Kidney (tissue), 14 donors: ENCODE measurements around the gene PAX5. TPM values are rescaled to one million over a fixed set of nuclear protein-coding genes. Genes with fewer than 3 reads are reported as not detected.

Source experiments
- DNase-seq, 5 donors: peaks; one replicate each; pipeline ENCODE4 v3.0.0-alpha.2; 2013 to 2020
- FAIRE-seq: peaks from 2 replicates; lab custom pipeline; 2012; peaks lifted over from hg19 to GRCh38; lab: Jason Lieb, UNC
- H3K27ac ChIP-seq, 2 donors: one replicate each; pipeline ENCODE4 v1.7.0; 2013; ENCODE audit warnings: low read depth in 2 of 2, low read length in 2 of 2, inconsistent platforms in 1 of 2
- H3K27me3 ChIP-seq: one replicate; pipeline ENCODE4 v1.7.1; 2013; ENCODE audit warnings: low read length, inconsistent platforms; ENCODE audit not compliant: control insufficient read depth, insufficient read depth
- H3K36me3 ChIP-seq, 3 donors: one replicate each; pipeline versions ENCODE4 v1.7.0 to v1.7.1; 2013; ENCODE audit warnings: low read length in 3 of 3, control low read depth in 1 of 3, inconsistent platforms in 1 of 3; ENCODE audit not compliant: insufficient read depth in 3 of 3, control insufficient read depth in 2 of 3
- H3K4me1 ChIP-seq, 3 donors: one replicate each; pipeline versions ENCODE4 v1.7.0 to v1.7.1; 2013; ENCODE audit warnings: low read length in 3 of 3, inconsistent platforms in 1 of 3, low read depth in 1 of 3; ENCODE audit not compliant: control insufficient read depth in 2 of 3, insufficient read depth in 2 of 3
- H3K4me3 ChIP-seq, 3 donors: one replicate each; pipeline versions ENCODE4 v1.7.0 to v1.8.1; 2013; ENCODE audit warnings: low read length in 3 of 3, control low read depth in 1 of 3, inconsistent platforms in 1 of 3
- H3K9ac ChIP-seq, 3 donors: one replicate each; pipeline versions ENCODE4 v1.7.0 to v1.7.1; 2013; ENCODE audit warnings: low read length in 3 of 3, control low read depth in 1 of 3, inconsistent platforms in 1 of 3
- H3K9me3 ChIP-seq, 3 donors: one replicate each; pipeline versions ENCODE4 v1.7.0 to v1.7.1; 2013; ENCODE audit warnings: low read length in 3 of 3, control low read depth in 1 of 3, inconsistent platforms in 1 of 3; ENCODE audit not compliant: control insufficient read depth in 2 of 3, insufficient read depth in 1 of 3
- intact Hi-C: fragments of 100-400 bp; cut with DNase I; formaldehyde crosslinking; loops from one replicate; pipeline ENCODE4 v1.11.1; 2022
- polyA plus RNA-seq: library from polyadenylated mRNA; stranded (reverse); fragments of 350-450 nt; fragmentation: Illumina TruSeq; extraction: RNeasy Lipid Tissue Mini Kit (QIAGEN cat#74804); gene quantifications from one replicate; pipeline ENCODE4 v1.2.3, GENCODE V29; 2014; ENCODE audit warnings: low read depth, low replicate concordance; ENCODE audit not compliant: insufficient read depth
- total RNA-seq: library from RNA; stranded (reverse); fragmentation: NEBNext Ultra II Directional; extraction: Animal tissue kit (Norgen Biotek cat#: 25700); gene quantifications from one replicate; pipeline ENCODE4 v1.2.1, GENCODE V29; 2021
- TF ChIP-seq, protein P1 (sequence below): IDR thresholded peaks from 3 replicates; pipeline ENCODE4 v1.5.1; 2012; ENCODE audit warnings: mild to moderate bottlenecking, moderate library complexity, borderline replicate concordance; ENCODE audit not compliant: insufficient read depth; ENCODE audit errors: extremely low read depth
- donor health status: control.
- donor health status: control.
- donor health status: control.
- donor health status: control.
- donor health status: control.
- donor health status: DM: yes; HTN: yes; CAD: no.
- donor health status: Normal renal cell carcinoma (clear cell type).

The PAX5 gene
- total and polyA plus RNA-seq, 2 donors from 2014 or later, result 2.7 TPM; not detected in 1

DNA sequence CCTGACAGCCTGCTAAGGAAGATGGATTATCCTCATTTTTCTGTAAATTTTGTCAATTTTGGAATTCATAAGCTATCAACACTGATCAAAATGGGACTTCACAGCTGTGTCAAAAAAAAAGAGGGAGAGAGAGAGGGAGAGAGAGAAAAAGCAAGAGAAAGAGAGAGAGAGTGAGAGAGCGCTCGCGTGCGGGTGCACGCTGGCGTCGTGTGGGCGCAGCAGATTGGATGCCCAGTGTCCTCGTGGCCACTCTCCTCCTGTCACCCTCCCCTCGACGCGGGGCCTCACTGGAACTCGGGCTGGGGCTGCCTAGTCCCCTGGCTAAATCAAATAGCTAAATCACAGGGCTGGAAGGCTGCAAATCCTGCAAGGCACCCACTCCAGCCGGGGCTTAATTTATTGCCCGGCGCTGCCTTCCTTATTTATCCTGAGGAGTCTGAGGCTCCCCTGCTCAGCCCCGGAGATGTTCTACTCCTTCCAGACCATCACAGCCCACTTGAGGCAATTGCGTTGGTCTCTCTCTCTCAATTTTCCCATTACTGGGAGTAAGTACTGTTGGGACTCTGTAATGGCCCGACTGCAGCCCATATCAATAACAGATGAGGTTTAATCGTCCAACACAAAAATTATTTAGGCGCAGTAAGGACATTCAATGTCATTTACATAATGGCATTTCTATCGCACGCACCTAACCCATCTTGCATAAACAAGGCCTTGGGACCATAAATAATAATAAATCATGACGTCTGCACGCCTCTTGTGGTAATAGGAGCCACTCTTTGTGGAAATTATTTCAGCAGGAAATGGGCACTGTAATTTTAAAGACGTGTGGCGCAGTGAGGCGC lies 94.2 kb downstream of the PAX5 start:
- TF ChIP-seq, protein P1, sequence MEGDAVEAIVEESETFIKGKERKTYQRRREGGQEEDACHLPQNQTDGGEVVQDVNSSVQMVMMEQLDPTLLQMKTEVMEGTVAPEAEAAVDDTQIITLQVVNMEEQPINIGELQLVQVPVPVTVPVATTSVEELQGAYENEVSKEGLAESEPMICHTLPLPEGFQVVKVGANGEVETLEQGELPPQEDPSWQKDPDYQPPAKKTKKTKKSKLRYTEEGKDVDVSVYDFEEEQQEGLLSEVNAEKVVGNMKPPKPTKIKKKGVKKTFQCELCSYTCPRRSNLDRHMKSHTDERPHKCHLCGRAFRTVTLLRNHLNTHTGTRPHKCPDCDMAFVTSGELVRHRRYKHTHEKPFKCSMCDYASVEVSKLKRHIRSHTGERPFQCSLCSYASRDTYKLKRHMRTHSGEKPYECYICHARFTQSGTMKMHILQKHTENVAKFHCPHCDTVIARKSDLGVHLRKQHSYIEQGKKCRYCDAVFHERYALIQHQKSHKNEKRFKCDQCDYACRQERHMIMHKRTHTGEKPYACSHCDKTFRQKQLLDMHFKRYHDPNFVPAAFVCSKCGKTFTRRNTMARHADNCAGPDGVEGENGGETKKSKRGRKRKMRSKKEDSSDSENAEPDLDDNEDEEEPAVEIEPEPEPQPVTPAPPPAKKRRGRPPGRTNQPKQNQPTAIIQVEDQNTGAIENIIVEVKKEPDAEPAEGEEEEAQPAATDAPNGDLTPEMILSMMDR, result no peak
- Histone ChIP-seq H3K4me3 (no peak overlapping the region), H3K27me3 (no peaks in the 10 kb centered on the region), H3K9ac (no peak overlapping the region), H3K9me3 (no peaks in the 10 kb centered on the region), H3K27ac (no peak overlapping the region), H3K4me1 (no peaks in the 10 kb centered on the region), H3K36me3 (no peaks in the 10 kb centered on the region)
- no peak for FAIRE-seq
- DNase-seq, result no peak
- intact Hi-C loops, result no loop called here

GRCh38 chr9:36939214-36939613 lies 94.9 kb downstream of the PAX5 start:
- no peaks in the 10 kb centered on the region for H3K27me3 ChIP-seq
- no peak overlapping the region for H3K27ac ChIP-seq
- no peaks in the 10 kb centered on the region for H3K9me3 ChIP-seq
- H3K4me1 ChIP-seq, result no peaks in the 10 kb centered on the region
- no peak for DNase-seq
- TF ChIP-seq, protein P1, result no peak
- intact Hi-C loops, result no loop called here
- no peaks in the 10 kb centered on the region for H3K36me3 ChIP-seq
- no peak for FAIRE-seq
- no peak overlapping the region for H3K9ac ChIP-seq
- no peak overlapping the region for H3K4me3 ChIP-seq

GRCh38 chr9:36938617-36939016 lies 95.5 kb downstream of the PAX5 start:
- Histone ChIP-seq H3K9me3 (no peaks in the 10 kb centered on the region), H3K27ac (no peak overlapping the region), H3K9ac (no peak overlapping the region), H3K4me3 (no peak overlapping the region), H3K36me3 (no peaks in the 10 kb centered on the region), H3K4me1 (no peaks in the 10 kb centered on the region), H3K27me3 (no peaks in the 10 kb centered on the region)
- intact Hi-C loops, result no loop called here
- FAIRE-seq, result no peak
- DNase-seq, result no peak
- TF ChIP-seq, protein P1, result no peak

DNA sequence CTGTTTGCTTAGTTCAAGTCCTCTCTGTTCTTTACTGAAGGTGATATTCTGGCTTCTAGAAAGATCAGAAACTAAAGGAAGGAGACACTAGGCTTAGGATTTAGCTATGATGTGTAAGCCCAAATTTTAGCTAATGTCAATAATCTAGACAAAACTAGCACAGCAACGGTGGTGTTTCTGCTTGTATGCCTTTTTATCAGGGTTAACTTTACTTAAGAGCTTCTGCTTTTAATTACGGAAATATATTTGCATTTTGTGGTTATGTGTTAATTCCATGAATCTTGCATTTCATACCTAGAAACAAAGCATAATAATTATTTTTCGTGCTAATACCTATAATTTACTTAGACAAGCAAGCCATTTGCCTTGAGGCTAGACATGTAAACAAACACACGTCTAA lies 96.1 kb downstream of the PAX5 start:
- FAIRE-seq, result no peak
- intact Hi-C loops, result no loop called here
- TF ChIP-seq, protein P1, result no peak

More for the DNA sequence above, 96.1 kb downstream of the PAX5 start:
- Histone ChIP-seq H3K9ac (no peak overlapping the region), H3K4me1 (no peaks in the 10 kb centered on the region), H3K36me3 (no peaks in the 10 kb centered on the region), H3K27ac (no peak overlapping the region), H3K27me3 (no peaks in the 10 kb centered on the region), H3K4me3 (no peak overlapping the region), H3K9me3 (no peaks in the 10 kb centered on the region)
- DNase-seq, result no peak
